A673 (cell line): ENCODE results near the gene SGK1. TPM values are rescaled to one million over a fixed set of nuclear protein-coding genes. Genes with fewer than 3 reads are reported as not detected.
"Not testable (repeated sequence)": the region's sequence is repeated elsewhere in the genome, so short reads cannot be mapped to it uniquely, and the experiment has no call there.

Experiments
- BruUV-seq: library from RNA; stranded (reverse); fragments of 400-500 nt; replicated peaks from 2 replicates; lab custom pipeline; 2021; lab: Mats Ljungman, UMichigan
- CTCF ChIA-PET: fragments of 300-600 bp; sonication (Branson Sonifier 250); formaldehyde crosslinking; loops from one replicate; lab custom pipeline; 2022; ENCODE audit warnings: antibody characterized with exemption; lab: Charles Lee
- POLR2A ChIA-PET: fragments of 300-600 bp; sonication (Branson Sonifier 250); formaldehyde crosslinking; loops from one replicate; lab custom pipeline; 2022; ENCODE audit warnings: antibody characterized with exemption; ENCODE audit not compliant: low non-redundant PET; lab: Charles Lee
- DNase-seq: peaks from one replicate; pipeline ENCODE4 v3.0.0-alpha.2; 2015; ENCODE audit warnings: low spot score
- H3K27ac ChIP-seq: fragments of 200-600 bp; sonication (generic); 2 replicates; pipeline ENCODE4 v1.5.1; 2016; ENCODE audit warnings: mixed run types, low read depth, mild to moderate bottlenecking, mixed read lengths, antibody characterized with exemption, low read length; ENCODE audit not compliant: poor library complexity, severe bottlenecking
- H3K27me3 ChIP-seq: fragments of 200-600 bp; sonication (generic); replicated peaks from 2 replicates; pipeline ENCODE4 v1.6.1; 2017; ENCODE audit warnings: mixed run types, low read depth, mild to moderate bottlenecking, mixed read lengths, antibody characterized with exemption, low read length; ENCODE audit not compliant: insufficient read depth, poor library complexity
- H3K36me3 ChIP-seq: fragments of 200-600 bp; sonication (generic); 2 replicates; pipeline ENCODE4 v1.6.1; 2016; ENCODE audit warnings: mixed run types, mild to moderate bottlenecking, mixed read lengths, antibody characterized with exemption, low read length; ENCODE audit not compliant: insufficient read depth, poor library complexity, severe bottlenecking
- H3K4me1 ChIP-seq: fragments of 200-600 bp; sonication (generic); 2 replicates; pipeline ENCODE4 v1.6.1; 2017; ENCODE audit warnings: mixed run types, mild to moderate bottlenecking, mixed read lengths, antibody characterized with exemption, low read length; ENCODE audit not compliant: insufficient read depth, poor library complexity, severe bottlenecking
- H3K4me3 ChIP-seq: fragments of 200-600 bp; sonication (generic); 2 replicates; pipeline ENCODE4 v1.5.1; 2016; ENCODE audit warnings: low read depth, mixed run types, mild to moderate bottlenecking, mixed read lengths, low read length; ENCODE audit not compliant: poor library complexity, severe bottlenecking
- H3K9me3 ChIP-seq: fragments of 200-600 bp; sonication (generic); 2 replicates; pipeline ENCODE4 v1.6.1; 2016; ENCODE audit warnings: mixed run types, low read depth, mild to moderate bottlenecking, mixed read lengths, antibody characterized with exemption, low read length; ENCODE audit not compliant: poor library complexity, severe bottlenecking
- CTCF ChIP-seq: fragments of 300-800, 200-600 bp; sonication (generic); conservative IDR thresholded peaks from 2 replicates; pipeline ENCODE4 v1.5.1; 2017; ENCODE audit warnings: low read depth, mild to moderate bottlenecking, antibody characterized with exemption, low read length, moderate library complexity, mixed read lengths
- EZH2 ChIP-seq: fragments of 200-600 bp; sonication (generic); IDR thresholded peaks from 2 replicates; pipeline ENCODE4 v1.6.1; 2017; ENCODE audit warnings: borderline replicate concordance, low read depth, mild to moderate bottlenecking, mixed read lengths, antibody characterized with exemption, low read length; ENCODE audit not compliant: poor library complexity, severe bottlenecking
- intact Hi-C: fragments of 100-400 bp; cut with micrococcal nuclease; formaldehyde crosslinking; loops from one replicate; pipeline ENCODE4 v1.10.0; 2022; ENCODE audit not compliant: unreplicated experiment
- total RNA-seq: library from RNA; stranded (reverse); gene quantifications from 2 replicates; pipeline ENCODE4 v1.2.3, GENCODE V29; 2021

SGK1 gene
- total RNA-seq, 1 experiment from 2014 or later, result 73.3 TPM

GRCh38 chr6:134195164-134195906 is 122.6 kb downstream of the SGK1 start:
- no TSS peak for BruUV-seq
- no peak overlapping the region for H3K4me3 ChIP-seq
- ChIA-PET POLR2A (no interaction called here), CTCF (no interaction called here)
- H3K27me3 ChIP-seq, result no peaks in the 10 kb centered on the region
- intact Hi-C loops, result no loop called here
- H3K9me3 ChIP-seq, result no peaks in the 10 kb centered on the region
- no peak for DNase-seq
- no peaks in the 10 kb centered on the region for H3K36me3 ChIP-seq
- no peak overlapping the region for H3K27ac ChIP-seq
- TF ChIP-seq CTCF, result no peak
- no peak for TF ChIP-seq EZH2
- H3K4me1 ChIP-seq, result no peaks in the 10 kb centered on the region

- Histone ChIP-seq H3K4me1 (no peaks in the 10 kb centered on the region), H3K9me3 (no peaks in the 10 kb centered on the region), H3K4me3 (no peak overlapping the region), H3K27me3 (no peaks in the 10 kb centered on the region), H3K36me3 (no peaks in the 10 kb centered on the region), H3K27ac (no peak overlapping the region)
- intact Hi-C loops, result no loop called here
- ChIA-PET POLR2A (no interaction called here), CTCF (interaction anchor here (0.7 kb wide), 1 partner anchor 342 kb away, joined by 4 read pairs; no protein-coding TSS in a partner anchor)
- DNase-seq, result no peak
- no TSS peak for BruUV-seq
- TF ChIP-seq EZH2, result no peak
- TF ChIP-seq CTCF, result no peak
These were observed 124.1 kb downstream of the SGK1 start for GRCh38 chr6:134193536-134194498.

- H3K27me3 ChIP-seq, intact Hi-C loops, DNase-seq, H3K36me3 ChIP-seq, H3K9me3 ChIP-seq, H3K4me1 ChIP-seq, BruUV-seq, H3K27ac ChIP-seq, H3K4me3 ChIP-seq, CTCF ChIA-PET, POLR2A ChIA-PET: not testable (repeated sequence)
These were observed 125.3 kb downstream of the SGK1 start for GRCh38 chr6:134192609-134193008.
